GM10266 (cell line): Measurements from ENCODE around the gene AGPAT1.

Experiments used
- DNase-seq: peaks from one replicate; pipeline ENCODE4 v3.0.0; 2012; ENCODE audit errors: extremely low spot score
- CTCF ChIP-seq: IDR thresholded peaks from 2 replicates; pipeline ENCODE4 v1.5.1; 2012; ENCODE audit warnings: mild to moderate bottlenecking, low read depth; ENCODE audit not compliant: control insufficient read depth, insufficient read depth; ENCODE audit errors: missing control alignments

The AGPAT1 gene

GRCh38 chr6:32163559-32164258 lies 12.2 kb downstream of the AGPAT1 start:
- no peak for DNase-seq
- no peak for TF ChIP-seq CTCF

GRCh38 chr6:32158052-32158451 lies 17.8 kb downstream of the AGPAT1 start:
- no peak for DNase-seq
- TF ChIP-seq CTCF: no peak

- TF ChIP-seq CTCF: no peak
- no peak for DNase-seq
These were observed 19.0 kb downstream of the AGPAT1 start for GRCh38 chr6:32156891-32157290.

GRCh38 chr6:32154514-32155161 lies 21.2 kb downstream of the AGPAT1 start:
- DNase-seq: peak; percentile 88
- peak; percentile 70 for TF ChIP-seq CTCF

GRCh38 chr6:32153564-32154513 lies 22.0 kb downstream of the AGPAT1 start, which contains the start of gene PPT2:
Gene PPT2 (plus strand): TSS chr6:32154141. CDS start chr6:32154595, 454 bp downstream.
- peak; percentile 76 for DNase-seq
- TF ChIP-seq CTCF: no peak

- no peak for TF ChIP-seq CTCF
- no peak for DNase-seq
These were observed 22.9 kb downstream of the AGPAT1 start for GRCh38 chr6:32152769-32153563.
